HT1080 (cell line): ENCODE data around the gene LELP1. TPM values are rescaled to one million over a fixed set of nuclear protein-coding genes. Genes with fewer than 3 reads are reported as not detected.

Source experiments
- DNase-seq: peaks from one replicate; pipeline ENCODE4 v3.0.0-alpha.2; 2015; ENCODE audit warnings: low read depth
- polyA plus RNA-seq, 2 experiments: library from polyadenylated mRNA; depleted of rRNA; stranded (reverse); fragments of >200 nt; gene quantifications; 2 replicates each; pipeline ENCODE4 v1.2.3, GENCODE V29; 2015
- total RNA-seq: library from RNA; depleted of rRNA; stranded (reverse); fragments of >200 nt; shearing (Covaris generic); gene quantifications from 2 replicates; pipeline ENCODE4 v1.2.3, GENCODE V29; 2014; rRNA removed

The LELP1 gene
- total RNA-seq: not detected in 2 replicates
- not detected in 2 replicates for polyA plus RNA-seq (2015; cell fraction: cytosol; rRNA removed)
- not detected in 2 replicates for polyA plus RNA-seq (2015; cell fraction: nucleus; rRNA removed)

DNA sequence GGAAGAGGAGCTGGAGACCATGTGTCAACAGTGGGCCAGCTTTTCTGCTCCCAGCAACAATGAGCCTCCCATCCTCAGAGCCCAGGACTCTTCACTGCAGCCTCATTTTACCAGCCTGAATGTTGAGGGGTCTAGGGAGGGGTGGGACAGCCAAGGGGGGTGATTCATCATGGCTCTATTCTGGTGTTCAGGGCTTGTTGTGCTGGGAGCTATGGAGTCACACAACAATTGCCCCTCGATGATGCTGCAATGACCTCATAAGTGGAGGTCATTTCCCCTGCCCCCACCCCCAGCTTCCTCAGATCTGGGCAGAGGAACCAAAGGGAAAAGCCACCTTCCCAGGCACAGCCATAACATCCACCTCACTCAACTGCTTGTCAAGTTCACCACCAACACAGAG lies at the start of gene LELP1:
Gene LELP1, plus strand, starts transcription at position 301 of the 400 bp plus-strand sequence. CDS start 1,278 bp downstream, outside the sequence.
- no peak for DNase-seq

DNA sequence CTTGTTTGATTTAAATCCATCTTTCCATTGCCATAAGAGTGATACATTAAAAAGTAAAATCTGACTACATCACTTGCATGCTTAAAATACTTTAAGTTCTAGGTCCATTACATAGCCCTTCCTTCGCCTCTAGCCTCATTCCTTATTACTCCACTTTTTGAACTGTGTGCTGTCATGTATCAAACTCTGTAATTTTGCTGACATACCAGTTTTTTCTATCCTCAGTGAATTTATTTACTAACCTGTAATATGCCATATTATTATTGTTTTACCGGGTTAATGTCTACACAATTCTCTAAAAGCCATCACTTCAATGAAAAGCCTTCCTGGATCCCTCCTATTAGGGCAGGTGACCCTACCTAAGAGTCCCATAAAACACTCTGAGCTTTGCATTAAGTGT lies 47.7 kb upstream of the LELP1 start:
- no peak for DNase-seq

DNA sequence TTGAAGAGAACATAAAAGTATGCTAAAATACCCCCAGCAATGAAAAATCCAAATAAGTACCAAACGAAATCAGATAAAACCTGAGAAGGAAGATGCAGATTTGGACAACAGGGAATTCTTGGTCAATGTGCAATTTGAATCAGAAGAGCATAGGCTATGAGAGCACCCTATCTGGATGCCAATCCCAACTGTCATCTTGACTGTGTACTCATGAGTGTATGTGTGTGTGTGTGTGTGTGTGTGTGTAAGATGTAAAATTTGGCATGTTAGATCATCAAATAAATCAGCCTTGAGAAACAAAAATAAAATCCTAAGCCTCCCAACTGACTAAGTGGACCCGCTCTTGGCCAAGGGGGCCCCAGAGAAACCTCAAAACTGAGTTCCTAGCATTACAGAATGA lies 34.5 kb upstream of the LELP1 start:
- no peak for DNase-seq

DNA sequence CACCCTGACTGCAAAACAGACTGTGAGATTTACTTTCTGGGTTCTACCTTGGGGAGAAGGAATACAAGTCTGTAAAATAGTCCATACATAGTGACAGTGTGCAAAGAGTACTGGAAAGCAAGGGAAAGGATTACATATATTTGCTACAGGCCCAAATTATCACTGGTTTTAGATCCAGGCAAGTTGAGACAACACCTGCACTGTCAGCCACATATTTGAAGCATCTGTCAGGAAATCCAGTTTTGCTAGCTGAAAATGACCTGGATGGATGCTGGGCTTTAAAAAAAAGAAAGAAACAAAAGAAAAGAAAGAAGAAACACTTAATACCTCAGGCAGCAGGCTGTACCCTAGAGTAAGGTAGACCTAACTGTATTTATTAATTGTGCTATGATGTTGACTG lies 28.6 kb upstream of the LELP1 start:
- no peak for DNase-seq

DNA sequence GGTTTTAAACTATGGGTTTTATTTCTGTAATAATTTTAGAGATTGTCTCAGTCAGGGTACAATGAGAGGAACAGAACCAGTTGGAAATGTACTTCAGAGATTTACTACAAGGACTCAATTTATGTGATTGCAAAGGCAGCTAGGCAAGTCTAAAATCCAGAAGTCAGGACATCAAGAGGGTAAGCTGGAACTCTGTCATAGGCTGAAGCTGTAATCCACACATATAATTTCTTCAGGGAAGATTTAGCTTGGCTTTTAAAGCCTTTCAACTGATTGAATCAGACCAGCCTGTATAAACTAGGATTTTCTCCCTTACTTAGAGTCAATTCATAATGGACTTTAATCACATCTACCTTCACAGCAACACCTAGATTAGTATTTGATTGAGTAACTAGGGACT lies 24.3 kb upstream of the LELP1 start:
- DNase-seq: no peak

DNA sequence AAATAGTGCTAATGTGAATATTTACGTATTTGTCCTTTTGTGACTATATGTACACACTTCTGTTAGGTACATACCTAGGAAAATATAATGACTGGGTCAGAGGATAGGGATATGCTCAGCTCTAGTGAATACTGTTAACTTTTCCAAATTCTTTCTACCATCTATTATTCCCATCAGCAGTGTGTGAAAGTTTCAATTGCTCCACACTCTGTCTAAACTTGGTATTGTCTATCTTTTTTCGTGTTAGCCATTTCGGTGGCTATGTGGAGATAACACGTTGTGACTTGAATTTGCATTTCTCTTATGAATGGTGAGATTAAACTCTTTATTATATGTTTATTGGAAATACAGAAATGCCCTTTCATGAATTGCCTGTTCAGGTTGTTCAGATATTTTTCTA lies 22.7 kb upstream of the LELP1 start:
- DNase-seq: no peak

DNA sequence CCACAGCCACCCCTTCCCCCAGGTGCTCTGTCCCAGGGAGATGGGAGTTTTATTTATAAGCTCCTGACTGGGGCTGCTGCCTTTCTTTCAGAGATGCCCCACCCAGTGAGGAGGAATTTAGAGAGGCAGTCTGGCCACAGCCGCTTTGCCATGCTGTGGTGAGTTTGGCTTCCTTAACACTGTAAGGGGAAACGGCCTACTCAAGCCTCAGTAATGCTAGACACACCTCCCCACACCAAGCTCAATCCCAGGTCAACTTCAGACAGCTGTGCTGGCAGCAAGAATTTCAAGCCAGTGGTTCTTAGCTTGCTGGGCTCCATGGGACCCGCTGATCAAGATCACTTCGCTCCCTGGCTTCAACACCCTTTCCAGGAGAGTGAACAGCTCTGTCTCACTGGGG lies 14.9 kb upstream of the LELP1 start:
- peak; percentile 54 for DNase-seq

DNA sequence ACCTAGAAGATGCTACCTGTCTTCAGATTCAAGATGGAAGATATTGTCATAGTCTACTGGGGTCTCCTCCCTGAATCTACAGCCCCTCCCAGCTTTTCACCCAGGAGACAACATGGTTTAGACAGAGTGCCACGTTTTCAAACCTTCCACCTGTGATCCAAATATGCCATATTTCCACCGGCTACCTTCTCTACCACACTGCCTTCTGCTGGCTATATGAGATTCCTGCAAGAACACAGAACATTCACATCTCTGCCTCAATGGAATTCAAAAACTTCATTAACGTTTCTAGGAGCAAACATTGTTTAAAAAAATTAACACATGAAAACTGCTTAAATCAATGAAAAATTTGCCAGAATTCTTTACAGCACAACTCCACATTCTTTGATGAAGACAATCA lies 12.9 kb upstream of the LELP1 start:
- no peak for DNase-seq

DNA sequence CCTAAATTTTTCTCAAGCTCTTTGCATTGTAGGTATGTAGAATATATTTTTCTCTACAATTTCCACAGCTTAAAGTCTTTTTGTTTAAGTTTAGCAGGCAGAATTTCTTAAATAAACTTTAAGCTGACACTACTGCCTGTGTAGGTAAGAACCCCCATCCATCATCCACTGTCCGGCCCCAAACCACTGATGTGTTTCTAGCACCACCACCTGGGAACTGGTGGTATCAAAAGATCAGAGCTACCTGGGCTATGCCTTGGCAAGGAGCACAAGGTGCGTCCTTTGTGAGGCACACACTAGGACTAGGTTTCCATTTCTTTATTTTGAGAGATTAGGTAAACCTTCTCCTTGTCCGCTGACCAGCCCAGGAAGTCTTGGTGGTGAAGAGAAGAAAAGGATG lies 10.5 kb upstream of the LELP1 start:
- DNase-seq: no peak

DNA sequence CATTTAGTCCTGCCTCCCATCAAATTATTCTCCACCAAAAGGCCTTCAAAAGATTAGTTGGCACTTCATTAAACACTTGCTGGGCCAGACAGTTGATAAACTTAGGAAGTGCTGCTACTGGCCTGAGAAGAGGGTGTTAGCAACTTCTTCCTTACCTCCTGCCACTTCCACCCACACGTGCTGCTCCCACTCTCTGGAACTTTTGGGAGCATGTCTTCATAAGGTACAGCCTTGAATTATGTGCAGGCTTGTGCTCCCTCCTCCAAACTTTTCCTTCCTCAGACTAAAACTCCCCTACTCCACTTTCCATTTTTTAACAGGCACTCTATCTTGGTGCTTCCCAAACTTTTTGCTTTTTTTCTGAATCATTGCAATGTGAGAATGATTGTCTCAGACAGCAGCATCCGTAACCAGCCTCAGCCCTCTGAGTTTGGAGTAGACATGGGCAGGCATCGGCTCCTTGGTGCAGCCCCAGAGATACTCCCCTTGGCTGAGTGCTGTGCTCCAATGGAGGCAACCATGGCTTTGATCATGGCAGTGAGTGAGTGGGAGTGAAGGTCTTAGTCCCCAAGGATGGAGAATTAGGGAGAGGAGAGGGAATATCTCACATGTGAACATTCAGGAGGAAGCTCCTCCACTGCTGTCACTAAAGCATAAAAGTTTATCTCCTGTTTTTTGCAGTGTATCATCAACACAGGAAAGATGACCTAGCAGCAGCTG lies 8.7 kb upstream of the LELP1 start:
- no peak for DNase-seq

DNA sequence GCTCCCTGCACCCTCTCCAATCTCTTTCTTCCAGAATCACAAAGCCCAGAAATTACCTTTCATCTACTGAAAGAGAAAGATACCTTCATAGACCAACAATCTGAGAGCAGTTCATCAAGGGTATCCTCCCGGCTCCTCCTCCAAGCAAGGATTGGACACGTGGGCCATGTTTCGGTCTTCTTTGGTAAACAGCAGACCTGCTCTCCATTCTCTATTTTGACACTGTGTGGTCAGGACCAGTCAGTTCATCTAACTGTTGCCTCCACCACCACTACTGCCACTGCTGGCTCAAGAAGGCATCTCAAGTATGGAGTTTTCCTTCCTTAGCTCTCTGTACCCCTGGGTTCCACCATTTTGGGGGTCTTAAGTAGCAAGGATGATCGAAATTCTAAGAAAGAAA lies 8.0 kb upstream of the LELP1 start:
- DNase-seq: no peak

DNA sequence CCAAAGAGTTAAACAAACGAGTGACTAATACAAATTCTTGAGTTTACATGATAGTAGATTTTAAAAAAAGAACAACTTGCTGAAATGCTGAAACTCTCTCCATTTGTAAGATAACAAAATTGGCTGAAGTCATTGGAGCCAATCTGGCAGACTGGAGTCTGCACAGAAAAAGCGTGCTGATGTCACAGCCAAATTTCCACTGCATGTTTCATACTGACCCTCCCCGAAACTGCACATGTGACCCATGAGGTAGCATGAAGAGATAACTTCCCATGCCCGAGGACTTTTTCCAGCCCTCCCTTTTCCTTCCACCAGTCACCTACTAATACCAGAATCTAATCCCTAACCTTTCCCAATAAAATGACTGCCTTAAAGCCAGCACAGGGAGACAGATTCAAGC lies 1.2 kb upstream of the LELP1 start:
- DNase-seq: no peak

DNA sequence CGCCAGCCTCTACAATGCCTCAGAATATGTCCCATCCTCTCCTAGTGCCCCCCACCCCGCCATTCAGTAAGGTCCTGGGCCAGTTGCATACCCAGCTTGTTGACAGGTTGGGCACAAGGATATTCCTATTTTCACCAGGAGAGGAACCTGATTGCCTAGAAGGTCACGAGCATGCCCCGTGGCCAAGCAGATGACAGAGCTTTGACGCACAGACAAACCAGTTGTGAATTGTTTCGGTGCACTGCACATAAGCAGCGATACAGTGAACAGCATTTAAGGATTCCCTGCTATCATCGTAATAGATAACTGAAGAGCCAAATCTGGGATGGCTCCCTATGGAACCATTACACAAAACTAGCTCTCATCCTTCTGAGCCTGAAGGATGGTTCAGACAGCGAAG lies 3.4 kb downstream of the LELP1 start:
- no peak for DNase-seq

DNA sequence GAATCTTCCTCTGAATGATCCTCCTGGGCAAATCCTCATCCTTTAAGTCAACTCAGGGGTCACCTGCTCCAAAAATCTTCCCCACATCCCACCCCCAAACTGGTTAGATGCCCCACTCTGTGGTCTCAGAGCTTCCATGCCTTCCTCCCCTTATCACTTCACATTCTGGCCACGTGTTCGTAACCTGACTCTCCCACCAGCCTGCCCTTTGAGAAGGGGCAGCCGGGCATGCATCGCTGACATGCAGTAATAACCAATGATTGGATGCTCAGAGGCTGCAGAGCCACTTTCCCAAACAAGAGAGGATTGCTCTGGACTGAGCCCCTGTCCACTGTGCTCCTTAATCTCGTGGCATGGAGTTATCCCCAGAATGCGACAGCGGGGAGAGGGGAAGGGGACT lies 7.0 kb downstream of the LELP1 start:
- DNase-seq: no peak

DNA sequence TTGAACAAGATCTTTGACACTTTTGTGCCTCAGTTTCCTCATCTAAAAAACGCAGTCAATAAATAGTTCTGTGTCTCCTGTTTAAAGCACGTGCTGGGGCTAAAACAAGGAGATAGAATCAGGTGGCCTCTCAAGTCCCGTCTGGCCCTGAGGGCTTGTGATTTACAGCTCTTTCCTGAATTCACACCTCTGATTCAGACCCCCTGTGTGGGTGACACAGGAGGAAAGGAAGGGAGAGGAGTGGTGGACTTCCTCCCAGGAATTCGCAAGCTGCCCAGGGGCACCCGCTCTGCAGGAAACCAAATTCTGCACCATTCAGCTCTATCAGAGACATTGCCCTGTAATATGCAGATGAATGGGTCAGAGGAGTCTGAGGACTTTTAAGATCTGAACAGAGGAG lies 9.0 kb downstream of the LELP1 start:
- DNase-seq: no peak

DNA sequence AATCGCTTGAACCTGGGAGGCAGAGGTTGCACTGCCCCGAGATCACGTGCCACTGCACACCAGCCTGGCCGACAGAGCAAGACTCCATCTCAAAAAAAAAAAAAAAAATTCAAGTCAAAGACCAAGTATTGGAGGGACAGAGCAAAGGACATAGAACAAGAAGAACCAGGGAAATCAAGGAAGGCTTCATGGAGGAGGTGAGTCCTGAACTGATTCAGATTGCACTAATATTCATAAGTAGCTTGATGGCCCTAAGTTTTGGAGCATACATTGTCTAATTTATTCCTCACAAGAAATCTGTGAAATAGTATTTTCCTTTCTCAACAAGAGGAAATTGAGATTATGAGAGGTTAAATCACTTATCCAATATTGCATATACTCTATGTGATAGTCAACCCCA lies 10.3 kb downstream of the LELP1 start:
- DNase-seq: no peak

DNA sequence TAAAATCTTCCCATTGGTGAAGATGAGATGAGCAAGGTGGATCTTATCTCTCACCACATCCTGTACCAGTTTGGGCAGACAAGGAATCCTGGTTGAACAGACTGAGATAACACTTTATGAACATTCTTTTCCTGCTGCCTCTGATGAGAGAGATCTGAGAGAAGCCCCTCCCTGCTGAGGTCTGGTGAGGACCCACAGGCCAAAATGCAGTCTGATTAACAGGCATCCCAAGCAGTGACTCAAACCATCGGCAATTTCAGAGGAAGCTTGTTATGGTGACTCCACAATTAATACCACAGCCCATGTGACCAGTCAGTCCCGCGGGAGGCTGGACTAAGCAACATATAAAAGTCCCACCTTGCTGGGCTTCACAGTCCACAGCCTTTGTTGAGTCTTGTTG lies 14.0 kb downstream of the LELP1 start, which contains the start of gene PRR9:
Gene PRR9, plus strand, starts transcription at position 373 of the 400 bp plus-strand sequence. CDS start 561 bp downstream, outside the sequence.
- DNase-seq: peak; percentile 73

DNA sequence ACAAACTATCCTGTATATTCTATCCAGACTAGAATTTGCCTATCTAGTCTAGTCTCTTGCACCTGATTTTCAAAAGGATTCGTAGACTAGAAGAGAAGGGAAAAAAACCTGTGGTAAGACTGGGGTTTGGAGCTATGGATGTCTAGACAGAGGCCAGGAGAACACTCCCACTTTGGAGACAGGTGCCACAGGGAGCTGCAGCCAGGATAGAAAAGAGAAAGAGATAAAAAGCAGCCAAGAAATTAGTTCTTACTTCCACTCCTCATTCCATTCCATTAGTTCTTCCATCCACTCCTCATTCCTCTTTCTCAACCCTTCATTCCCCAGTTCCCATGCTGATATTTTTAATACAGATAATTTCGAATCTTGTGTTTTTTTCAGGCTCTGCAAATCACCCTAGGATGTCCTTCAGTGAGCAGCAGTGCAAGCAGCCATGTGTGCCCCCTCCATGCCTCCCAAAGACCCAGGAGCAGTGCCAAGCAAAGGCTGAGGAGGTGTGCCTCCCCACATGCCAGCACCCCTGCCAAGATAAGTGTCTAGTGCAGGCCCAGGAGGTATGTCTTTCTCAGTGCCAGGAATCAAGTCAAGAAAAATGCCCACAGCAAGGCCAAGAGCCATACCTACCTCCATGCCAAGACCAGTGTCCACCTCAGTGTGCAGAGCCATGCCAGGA lies 14.7 kb downstream of the LELP1 start:
- no peak for DNase-seq

DNA sequence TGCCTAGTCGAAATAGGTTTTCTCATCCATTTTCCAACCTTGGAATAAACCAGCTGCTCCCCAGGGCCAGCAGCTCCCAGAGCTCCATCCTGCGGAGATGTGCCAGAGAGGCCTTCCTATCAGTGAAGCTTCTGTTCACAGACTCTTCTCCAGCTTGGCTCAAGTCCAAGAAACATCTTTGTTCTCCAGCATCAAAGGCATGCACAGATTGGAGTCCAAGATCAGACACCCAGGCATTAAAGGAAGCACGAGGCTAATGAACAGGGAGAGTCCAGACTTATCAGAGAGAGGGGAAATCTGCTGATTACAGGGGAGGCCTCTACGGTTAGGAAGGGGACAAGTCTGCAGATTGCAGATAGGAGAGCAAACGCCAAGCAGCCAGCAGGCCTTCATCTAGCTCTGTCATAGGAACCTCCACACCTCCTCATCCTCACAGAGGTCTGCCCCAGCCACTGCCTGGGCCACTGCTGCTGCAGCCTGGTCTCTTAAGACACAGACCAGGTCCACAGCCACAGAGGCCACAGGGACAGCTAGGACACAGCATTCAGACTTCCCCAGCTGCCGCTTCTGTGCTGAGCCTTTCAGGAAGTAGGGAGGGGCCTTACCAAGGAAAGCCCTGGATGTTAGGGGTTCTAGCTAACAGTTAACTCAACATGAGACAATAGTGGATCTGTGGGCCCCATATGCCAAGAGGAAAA lies 17.5 kb downstream of the LELP1 start:
- no peak for DNase-seq

DNA sequence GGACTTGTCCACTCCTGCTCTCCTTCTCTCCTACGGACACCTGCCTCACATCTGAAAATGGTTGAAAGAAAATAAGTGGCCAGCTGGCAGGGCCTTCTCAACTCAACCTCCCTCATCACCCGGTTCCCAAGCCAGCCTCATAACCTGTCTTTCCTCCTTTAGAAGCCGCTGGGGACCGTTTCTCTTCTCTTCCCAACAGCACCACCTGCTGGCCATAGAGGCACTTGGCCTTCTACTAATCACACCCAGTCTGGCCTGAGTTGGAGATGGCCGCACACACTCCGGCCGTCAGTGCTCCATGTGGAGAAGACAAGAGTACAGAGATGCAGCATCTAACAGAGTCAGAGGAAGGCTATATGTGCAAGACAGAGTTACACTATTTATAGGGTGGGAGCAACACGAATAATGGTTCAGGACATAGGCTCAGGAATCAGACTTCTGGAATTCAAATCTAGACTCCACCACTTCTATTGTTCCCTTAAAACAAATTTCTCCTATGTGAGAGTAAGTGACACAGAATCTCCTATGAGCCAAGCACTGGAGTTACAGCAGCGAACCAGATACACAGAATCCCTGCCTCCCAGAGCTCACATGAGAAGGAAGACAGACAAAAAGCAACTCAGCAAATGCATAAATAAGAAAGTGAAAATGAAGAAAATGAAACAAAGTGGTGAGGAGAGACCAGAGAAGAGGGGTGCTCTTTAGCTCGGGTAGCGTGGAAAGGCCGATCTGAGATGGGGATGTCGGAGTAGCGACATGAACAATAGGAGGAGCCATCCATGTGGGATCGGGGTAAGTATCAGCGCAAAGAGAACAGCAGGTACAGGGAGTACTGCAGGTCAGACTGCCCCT lies 20.0 kb downstream of the LELP1 start:
- DNase-seq: peak; percentile 74

DNA sequence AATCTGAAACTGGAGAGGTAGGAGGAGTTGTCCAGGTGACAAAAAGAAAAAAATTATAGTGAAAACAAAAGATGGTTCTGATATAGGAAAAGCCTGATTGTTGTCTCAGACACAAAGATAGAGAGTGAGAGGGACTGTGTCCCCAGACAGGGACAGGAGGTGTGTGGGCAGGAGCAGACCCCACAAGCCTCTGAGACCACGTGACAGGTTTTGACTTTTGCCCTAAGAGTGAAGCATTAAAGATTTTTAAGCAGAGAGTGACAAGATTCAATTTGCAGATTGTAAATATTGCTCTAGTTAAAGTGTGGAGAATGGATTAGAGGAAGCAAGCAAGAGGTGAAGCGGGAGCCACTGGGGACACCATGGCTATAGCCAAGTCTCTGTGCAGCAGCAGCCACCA lies 24.6 kb downstream of the LELP1 start:
- no peak for DNase-seq
